Activated naive CD8-positive, alpha-beta T cell treated with anti-CD3 and anti-CD28 coated beads, Interleukin-2, amount 10 ng/mL, durations not matched to agents 7 days and 5 days (primary cell): Measurements from ENCODE around the gene KRT20. TPM values are rescaled to one million over a fixed set of nuclear protein-coding genes. Genes with fewer than 3 reads are reported as not detected.

Source experiments
- ATAC-seq: fragments of 150-1000 bp; cut with Tn5 transposase; one replicate; pipeline ENCODE4 v1.10.0; 2021; ENCODE audit warnings: low read depth, moderate library complexity
- POLR2A ChIA-PET: fragments of 350-600 bp; sonication (Branson Sonifier 250); formaldehyde crosslinking; loops from one replicate; lab custom pipeline; 2021; ENCODE audit warnings: antibody characterized with exemption; lab: Charles Lee
- DNase-seq: peaks from one replicate; pipeline ENCODE4 v3.0.0; 2021
- H3K27ac Mint-ChIP-seq: one replicate; pipeline ENCODE4 v1.8.0; 2022; ENCODE audit warnings: mild to moderate bottlenecking, mixed read lengths
- H3K27me3 Mint-ChIP-seq: one replicate; pipeline ENCODE4 v1.8.0; 2022; ENCODE audit warnings: mild to moderate bottlenecking, moderate library complexity, mixed read lengths
- H3K36me3 Mint-ChIP-seq: one replicate; pipeline ENCODE4 v1.8.0; 2021; ENCODE audit warnings: mild to moderate bottlenecking, mixed read lengths
- H3K4me1 Mint-ChIP-seq: one replicate; pipeline ENCODE4 v1.8.0; 2021; ENCODE audit warnings: mixed read lengths
- H3K4me3 Mint-ChIP-seq: one replicate; pipeline ENCODE4 v1.8.0; 2022; ENCODE audit warnings: mild to moderate bottlenecking, moderate library complexity, mixed read lengths
- H3K9me3 Mint-ChIP-seq: one replicate; pipeline ENCODE4 v1.8.0; 2021; ENCODE audit warnings: mixed read lengths
- total RNA-seq, 2 experiments: library from RNA; stranded (reverse); gene quantifications; one replicate each; pipeline ENCODE4 v1.2.3, GENCODE V29; 2021

KRT20 gene
- total RNA-seq, 2 experiments from 2014 or later: not detected

DNA sequence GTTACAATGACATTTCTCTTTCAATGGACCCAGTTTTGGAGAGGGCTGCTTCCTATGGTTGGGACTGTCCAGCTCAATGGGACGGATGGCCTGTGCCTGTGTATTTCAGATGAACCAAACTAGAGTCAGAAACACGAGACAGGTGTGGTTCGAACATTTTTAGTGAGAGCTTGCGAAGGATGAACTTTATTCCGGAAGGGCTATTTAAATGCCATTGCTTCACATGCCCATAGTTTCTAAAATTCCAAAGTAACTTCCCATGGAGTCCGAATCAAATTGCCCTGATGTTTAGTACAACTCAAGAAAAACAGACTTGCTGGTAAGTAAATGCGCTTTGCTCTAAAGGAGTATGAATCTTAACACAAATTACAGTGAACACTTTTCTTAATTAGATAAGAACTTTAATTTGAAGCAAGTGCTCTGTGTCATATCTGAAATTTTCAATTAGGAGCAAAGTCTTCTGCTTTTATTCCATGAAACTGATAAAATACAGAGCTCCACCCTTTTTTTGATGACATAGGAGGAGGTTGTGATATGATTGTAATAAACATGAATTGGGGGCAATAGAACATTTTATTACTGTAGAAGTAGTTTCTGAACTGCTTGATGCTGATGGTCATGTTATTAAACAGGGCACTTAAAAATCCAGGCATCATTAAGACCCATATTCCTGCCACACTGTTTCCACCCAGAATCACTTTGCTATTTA lies 1.3 kb downstream of the KRT20 start:
- POLR2A ChIA-PET: no interaction called here
- DNase-seq (no peak), ATAC-seq (no peak)
- Mint-ChIP-seq H3K27me3 (peaks cover 35% of the 10 kb centered on the region), H3K4me1 (no peaks in the 10 kb centered on the region), H3K36me3 (no peaks in the 10 kb centered on the region), H3K9me3 (no peaks in the 10 kb centered on the region), H3K27ac (no peak overlapping the region), H3K4me3 (no peak overlapping the region)

GRCh38 chr17:40883031-40883430 lies 2.0 kb downstream of the KRT20 start:
- peaks cover 28% of the 10 kb centered on the region for H3K27me3 Mint-ChIP-seq
- no peak overlapping the region for H3K27ac Mint-ChIP-seq
- no peaks in the 10 kb centered on the region for H3K4me1 Mint-ChIP-seq
- no peaks in the 10 kb centered on the region for H3K36me3 Mint-ChIP-seq
- no peak for DNase-seq
- POLR2A ChIA-PET: no interaction called here
- no peak for ATAC-seq
- no peaks in the 10 kb centered on the region for H3K9me3 Mint-ChIP-seq
- H3K4me3 Mint-ChIP-seq: no peak overlapping the region

DNA sequence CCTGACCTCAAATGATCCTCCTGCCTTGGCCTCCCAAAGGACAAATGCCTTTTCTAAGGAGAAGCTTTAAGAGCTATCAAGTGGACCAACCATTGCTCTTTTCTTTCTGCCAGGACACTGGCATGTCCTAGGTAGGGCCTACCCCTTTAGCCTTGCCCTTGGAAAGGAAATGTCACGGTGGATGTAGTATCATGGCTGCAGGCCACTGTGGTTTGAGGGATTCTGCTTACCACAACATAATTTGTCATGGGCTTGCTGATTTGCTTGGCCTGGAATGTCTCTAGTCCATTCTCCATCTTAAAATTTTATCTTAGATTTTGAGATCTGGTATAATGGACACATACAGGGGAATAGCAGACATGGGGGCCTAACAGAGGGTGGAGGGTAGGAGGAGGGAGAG lies 6.0 kb downstream of the KRT20 start:
- H3K4me1 Mint-ChIP-seq: no peaks in the 10 kb centered on the region
- DNase-seq (no peak), ATAC-seq (no peak)
- peaks cover 17% of the 10 kb centered on the region for H3K27me3 Mint-ChIP-seq
- H3K27ac Mint-ChIP-seq: no peak overlapping the region
- H3K4me3 Mint-ChIP-seq: no peak overlapping the region
- no peaks in the 10 kb centered on the region for H3K9me3 Mint-ChIP-seq
- H3K36me3 Mint-ChIP-seq: no peaks in the 10 kb centered on the region
- POLR2A ChIA-PET: no interaction called here

DNA sequence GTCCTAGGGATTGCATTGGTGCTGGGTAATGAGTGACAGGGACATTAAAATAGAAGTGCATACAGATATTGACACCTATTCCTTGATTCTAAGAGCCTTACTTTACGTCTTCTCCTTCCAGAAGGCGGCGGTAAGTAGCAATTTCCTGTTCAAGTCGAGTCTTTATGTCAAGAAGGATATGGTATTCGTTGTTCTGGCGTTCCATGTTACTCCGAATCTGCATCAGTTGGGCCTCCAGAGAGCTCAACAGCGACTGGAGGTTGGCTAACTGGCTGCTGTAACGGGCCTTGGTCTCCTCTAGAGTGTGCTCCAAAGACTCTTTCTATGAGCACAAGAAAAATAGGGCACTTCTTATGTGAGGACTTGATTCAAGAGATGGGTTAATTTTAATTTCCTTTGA lies 7.0 kb downstream of the KRT20 start:
- no peak for DNase-seq
- Mint-ChIP-seq H3K27ac (no peak overlapping the region), H3K9me3 (no peaks in the 10 kb centered on the region), H3K4me3 (no peak overlapping the region), H3K4me1 (no peaks in the 10 kb centered on the region), H3K36me3 (no peaks in the 10 kb centered on the region), H3K27me3 (peaks cover 18% of the 10 kb centered on the region)
- POLR2A ChIA-PET: no interaction called here
- ATAC-seq: no peak

GRCh38 chr17:40873801-40874200 lies 11.2 kb downstream of the KRT20 start:
- DNase-seq: no peak
- Mint-ChIP-seq H3K4me3 (no peak overlapping the region), H3K27me3 (peaks cover 32% of the 10 kb centered on the region), H3K9me3 (no peaks in the 10 kb centered on the region), H3K4me1 (no peaks in the 10 kb centered on the region), H3K36me3 (no peaks in the 10 kb centered on the region), H3K27ac (no peak overlapping the region)
- ATAC-seq: no peak
- POLR2A ChIA-PET: no interaction called here

DNA sequence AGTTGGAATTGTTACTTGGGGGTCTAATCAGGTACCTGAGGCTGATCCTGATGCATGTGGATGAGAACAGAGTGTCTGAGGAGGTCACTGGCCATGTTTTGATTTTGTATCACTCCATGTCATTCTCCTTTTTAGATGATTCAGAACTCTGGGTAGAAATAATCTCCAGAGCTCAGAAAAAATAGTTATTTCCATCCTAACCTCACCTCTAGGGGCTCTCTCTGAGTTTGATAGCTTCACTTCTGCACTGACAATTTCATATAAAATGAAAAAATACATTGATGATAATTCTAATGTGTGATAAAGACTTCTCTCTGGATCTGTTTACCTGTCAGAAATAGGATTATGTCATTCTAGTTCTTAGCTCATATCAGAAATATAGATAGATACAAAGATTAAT lies 11.8 kb downstream of the KRT20 start:
- peaks cover 32% of the 10 kb centered on the region for H3K27me3 Mint-ChIP-seq
- no peaks in the 10 kb centered on the region for H3K4me1 Mint-ChIP-seq
- POLR2A ChIA-PET: no interaction called here
- ATAC-seq: no peak
- H3K36me3 Mint-ChIP-seq: no peaks in the 10 kb centered on the region
- no peaks in the 10 kb centered on the region for H3K9me3 Mint-ChIP-seq
- DNase-seq: no peak
- H3K27ac Mint-ChIP-seq: no peak overlapping the region
- no peak overlapping the region for H3K4me3 Mint-ChIP-seq

DNA sequence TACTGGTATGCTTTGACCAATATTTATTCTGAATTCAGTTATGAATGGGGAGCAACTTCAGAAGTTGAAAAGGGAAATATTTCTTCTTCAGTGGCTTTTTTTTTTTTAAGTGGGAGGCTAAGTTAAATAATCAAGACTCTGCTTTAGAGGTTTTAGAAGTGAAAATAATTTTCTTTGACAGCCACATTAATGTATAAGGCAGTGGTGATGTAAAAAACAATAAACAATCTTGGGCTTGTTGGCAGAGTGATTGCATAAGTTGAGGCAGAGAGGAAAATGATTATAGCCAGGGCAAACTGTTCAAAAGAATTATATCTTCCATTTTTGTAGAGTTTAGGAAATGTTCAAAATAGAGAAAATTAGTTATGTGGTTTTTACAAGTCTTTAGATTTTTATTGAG lies 12.6 kb downstream of the KRT20 start:
- no peaks in the 10 kb centered on the region for H3K4me1 Mint-ChIP-seq
- no peak for ATAC-seq
- H3K36me3 Mint-ChIP-seq: no peaks in the 10 kb centered on the region
- DNase-seq: no peak
- POLR2A ChIA-PET: no interaction called here
- no peak overlapping the region for H3K27ac Mint-ChIP-seq
- H3K27me3 Mint-ChIP-seq: peaks cover 31% of the 10 kb centered on the region
- no peak overlapping the region for H3K4me3 Mint-ChIP-seq
- no peaks in the 10 kb centered on the region for H3K9me3 Mint-ChIP-seq

GRCh38 chr17:40871316-40871715 lies 13.7 kb downstream of the KRT20 start:
- Mint-ChIP-seq H3K4me3 (no peak overlapping the region), H3K9me3 (no peaks in the 10 kb centered on the region), H3K27me3 (peaks cover 39% of the 10 kb centered on the region), H3K36me3 (no peaks in the 10 kb centered on the region), H3K27ac (no peak overlapping the region), H3K4me1 (no peaks in the 10 kb centered on the region)
- DNase-seq (no peak), ATAC-seq (no peak)
- POLR2A ChIA-PET: no interaction called here

GRCh38 chr17:40870136-40870535 lies 14.9 kb downstream of the KRT20 start:
- POLR2A ChIA-PET: no interaction called here
- Mint-ChIP-seq H3K9me3 (no peaks in the 10 kb centered on the region), H3K4me1 (no peaks in the 10 kb centered on the region), H3K27me3 (peaks cover 33% of the 10 kb centered on the region), H3K36me3 (no peaks in the 10 kb centered on the region), H3K27ac (no peak overlapping the region), H3K4me3 (no peak overlapping the region)
- DNase-seq: no peak
- no peak for ATAC-seq

GRCh38 chr17:40866838-40867237 lies 18.2 kb downstream of the KRT20 start, which contains the start of gene KRT12:
TSS of gene KRT12 (minus strand) at chr17:40867223. CDS start at chr17:40867186, 37 bp downstream.
- Mint-ChIP-seq H3K27ac (no peak within 1 kb of the TSS), H3K9me3 (no peaks in the 10 kb centered on the region), H3K4me3 (no peak within 1 kb of the TSS), H3K4me1 (no peaks in the 10 kb centered on the region), H3K27me3 (peaks cover 26% of the 10 kb centered on the region), H3K36me3 (no peaks in the 10 kb centered on the region)
- POLR2A ChIA-PET: no interaction called here
- ATAC-seq: no peak
- no peak for DNase-seq

- Mint-ChIP-seq H3K4me3 (no peak overlapping the region), H3K4me1 (no peaks in the 10 kb centered on the region), H3K36me3 (no peaks in the 10 kb centered on the region), H3K27ac (no peak overlapping the region), H3K27me3 (peaks cover 37% of the 10 kb centered on the region), H3K9me3 (no peaks in the 10 kb centered on the region)
- POLR2A ChIA-PET: no interaction called here
- ATAC-seq (no peak), DNase-seq (no peak)
Measured at GRCh38 chr17:40864661-40865390, 20.2 kb downstream of the KRT20 start.

DNA sequence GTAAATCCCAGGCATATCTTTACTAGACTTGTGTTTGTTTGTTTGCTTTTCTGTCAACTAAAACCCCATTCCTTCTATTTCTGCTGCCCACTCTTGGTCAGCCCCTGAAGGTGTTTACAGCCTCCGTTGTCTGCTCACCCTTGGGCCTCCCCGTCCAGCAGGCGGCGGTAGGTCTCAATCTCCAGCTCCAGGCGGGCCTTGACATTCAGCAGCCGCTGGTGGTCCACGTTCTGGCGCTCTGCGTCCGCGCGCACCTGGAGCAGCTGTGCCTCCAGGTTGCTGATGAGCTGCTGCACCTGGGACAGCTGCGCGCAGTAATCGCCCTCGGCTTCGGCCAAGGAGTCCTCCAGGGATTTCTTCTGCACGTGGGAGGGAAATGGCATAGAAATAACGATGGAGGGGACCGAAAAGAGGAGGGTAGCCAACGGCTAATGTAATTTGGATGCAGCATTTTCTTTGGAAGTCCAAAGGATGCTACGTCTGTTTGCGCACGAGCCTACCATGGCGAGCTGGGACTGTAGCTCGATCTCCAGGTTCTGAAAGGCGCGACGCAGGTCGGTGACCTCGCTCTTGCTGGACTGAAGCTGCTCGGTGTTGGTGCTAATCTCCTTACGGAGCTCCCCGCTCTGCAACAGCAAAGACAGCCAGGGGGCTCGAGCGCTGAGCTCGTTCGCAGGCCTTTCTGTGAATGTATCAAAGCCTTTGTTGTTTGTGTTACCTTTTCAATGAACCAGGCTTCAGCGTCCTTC lies 21.9 kb downstream of the KRT20 start:
- Mint-ChIP-seq H3K27me3 (peaks cover 31% of the 10 kb centered on the region), H3K9me3 (no peaks in the 10 kb centered on the region), H3K36me3 (no peaks in the 10 kb centered on the region), H3K4me3 (no peak overlapping the region), H3K27ac (no peak overlapping the region), H3K4me1 (no peaks in the 10 kb centered on the region)
- ATAC-seq (no peak), DNase-seq (peak; percentile 40)
- POLR2A ChIA-PET: no interaction called here

- Mint-ChIP-seq H3K4me3 (no peak overlapping the region), H3K9me3 (no peaks in the 10 kb centered on the region), H3K27ac (no peak overlapping the region), H3K27me3 (peaks cover 28% of the 10 kb centered on the region), H3K4me1 (no peaks in the 10 kb centered on the region), H3K36me3 (no peaks in the 10 kb centered on the region)
- DNase-seq: no peak
- POLR2A ChIA-PET: no interaction called here
- ATAC-seq: no peak
Measured at GRCh38 chr17:40859536-40859935, 25.5 kb downstream of the KRT20 start.
